GM18873 (cell line): ENCODE results near the gene CAPN3.

ENCODE experiments used
- ATAC-seq: cut with Tn5 transposase; IDR thresholded peaks from one replicate; pipeline ENCODE4 v1.9.1; 2021; ENCODE audit warnings: mild to moderate bottlenecking, moderate library complexity, moderate number of reproducible peaks; ENCODE audit not compliant: unreplicated experiment, low FRiP score

The CAPN3 gene

DNA sequence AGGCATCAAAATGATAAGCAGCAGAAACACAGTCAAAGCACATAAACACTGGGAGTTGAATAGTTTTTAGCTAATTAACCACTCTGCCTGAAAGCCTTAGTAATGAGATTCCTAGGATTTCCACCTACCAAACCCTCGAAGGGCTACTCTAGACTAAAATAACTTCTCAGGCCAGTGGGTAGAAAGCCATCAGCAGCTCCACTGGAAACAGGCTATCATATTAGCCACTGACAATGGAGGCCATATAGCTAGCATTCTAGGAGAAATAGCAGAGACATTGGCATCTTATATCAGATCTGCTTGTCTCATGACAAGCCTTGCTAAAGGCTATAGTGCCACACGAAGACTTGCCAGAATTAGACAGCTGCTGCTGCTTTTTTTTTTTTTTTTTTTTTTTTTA is 4.5 kb upstream of the CAPN3 start:
- ATAC-seq = no peak

DNA sequence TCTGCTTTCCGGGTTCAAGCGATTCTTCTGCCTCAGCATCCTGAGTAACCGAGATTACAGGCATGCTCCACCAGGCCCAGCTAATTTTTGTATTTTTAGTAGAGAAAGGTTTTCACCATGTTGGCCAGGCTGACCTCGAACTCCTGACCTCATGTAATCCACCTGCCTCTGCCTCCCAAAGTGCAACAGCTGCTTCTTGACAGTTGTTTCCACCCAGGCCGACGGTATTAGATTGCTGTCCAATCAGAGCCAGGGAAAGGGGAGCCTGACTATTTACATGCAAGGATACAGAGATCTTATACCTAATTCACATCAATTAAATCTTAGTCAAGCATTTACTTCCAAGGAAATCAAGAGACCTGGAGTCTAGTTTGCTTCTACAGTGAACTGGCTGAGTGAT is 4.0 kb upstream of the CAPN3 start:
- no peak for ATAC-seq

DNA sequence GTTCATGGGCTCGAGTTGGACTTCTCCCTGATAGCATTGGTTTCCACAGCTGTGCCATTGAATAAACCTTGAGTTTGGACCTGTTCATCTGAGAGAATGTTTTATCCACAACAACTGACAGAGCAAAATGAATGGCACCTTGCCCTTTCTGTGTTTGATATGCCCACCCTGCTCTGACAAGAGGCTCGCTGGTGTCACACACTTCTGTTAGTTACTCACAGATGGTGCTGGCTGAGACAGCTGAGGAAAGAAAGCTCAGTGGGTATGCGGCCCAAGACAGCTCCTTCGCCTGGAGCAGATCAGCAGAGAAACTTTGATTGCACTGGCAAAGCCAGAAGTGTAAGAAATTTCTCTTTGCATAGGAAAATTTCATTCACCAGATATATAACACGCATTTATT is 2.5 kb upstream of the CAPN3 start:
- ATAC-seq = no peak

DNA sequence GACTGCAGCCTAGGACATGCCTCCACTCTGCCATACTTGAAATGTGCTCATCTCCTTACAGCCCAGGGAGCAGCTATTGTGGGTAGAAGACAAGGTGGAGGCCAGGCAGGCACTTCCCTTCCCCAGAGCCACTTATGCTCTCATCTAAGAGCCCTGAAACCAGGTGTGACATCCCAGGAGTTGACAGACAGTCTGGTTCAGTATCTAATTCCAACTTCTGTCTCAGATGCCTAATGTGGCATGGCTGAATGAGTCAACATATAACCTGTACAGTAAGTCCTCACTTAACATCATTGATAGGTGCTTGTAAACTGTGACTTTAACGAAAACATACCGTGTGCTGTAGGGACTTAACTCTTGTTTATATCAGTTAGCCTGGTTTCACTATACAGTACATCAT is 1.2 kb upstream of the CAPN3 start:
- ATAC-seq = no peak

DNA sequence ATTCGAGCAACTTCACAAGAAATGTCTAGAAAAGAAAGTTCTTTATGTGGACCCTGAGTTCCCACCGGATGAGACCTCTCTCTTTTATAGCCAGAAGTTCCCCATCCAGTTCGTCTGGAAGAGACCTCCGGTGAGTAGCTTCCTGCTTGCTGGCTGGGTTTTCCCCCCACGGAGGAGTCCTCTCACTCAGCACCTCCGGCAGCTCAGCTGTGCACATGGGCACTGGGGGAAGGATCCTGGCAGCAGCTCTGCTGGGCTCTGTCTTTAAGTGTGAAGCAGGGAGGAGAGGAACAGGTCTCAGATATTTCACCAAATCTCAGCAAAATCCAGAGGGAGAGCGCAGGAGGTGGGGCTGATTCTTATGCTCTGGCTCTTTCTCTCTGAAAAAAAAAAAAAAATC is 684 bp downstream of the CAPN3 start:
- ATAC-seq = no peak

DNA sequence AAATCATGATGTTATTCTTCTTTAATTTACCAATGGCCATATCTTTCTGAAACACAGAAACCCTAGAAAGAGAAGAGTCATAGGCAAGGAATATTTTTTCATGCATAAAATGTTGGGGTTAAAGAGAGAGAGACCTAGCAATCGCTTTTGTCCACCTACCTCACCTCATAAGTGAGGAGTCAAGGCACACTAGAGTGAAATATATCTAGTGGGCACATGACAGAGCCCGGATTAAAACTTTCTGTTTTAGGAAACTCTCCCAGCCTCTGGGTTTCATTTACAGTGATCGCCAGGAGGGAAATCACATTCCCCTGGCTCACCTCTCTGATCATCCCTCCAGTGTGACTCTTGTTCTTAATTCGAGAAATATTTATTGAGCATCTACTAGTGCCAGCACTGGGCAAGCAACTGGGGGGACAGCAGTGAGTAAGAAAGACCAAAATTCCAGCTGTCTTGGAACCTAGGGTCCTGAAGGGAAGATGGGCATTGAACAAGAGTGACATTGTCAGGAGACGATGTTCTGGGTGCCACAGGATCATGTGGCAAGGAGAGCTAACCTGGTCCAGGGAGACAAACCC is 1.3 kb downstream of the CAPN3 start:
- ATAC-seq = no peak

DNA sequence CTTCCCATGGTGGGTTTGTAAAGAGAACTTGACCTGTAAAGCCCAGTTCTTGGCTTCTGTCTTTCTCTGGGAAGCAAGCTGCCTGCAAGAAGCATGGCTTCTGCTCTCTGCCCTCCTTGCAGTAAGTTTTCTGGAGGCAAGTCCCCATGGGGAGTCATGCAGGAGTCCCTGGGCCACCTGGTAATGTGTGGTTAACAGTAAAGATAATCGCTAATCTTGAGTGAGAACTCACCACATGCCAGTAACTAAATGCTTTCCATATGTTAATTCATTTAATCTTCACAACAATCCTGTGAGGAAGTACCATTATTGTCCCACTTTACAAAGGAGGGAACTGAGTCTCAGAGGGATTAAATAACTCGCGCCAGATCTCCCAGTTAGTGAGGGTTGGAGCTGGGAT is 4.2 kb downstream of the CAPN3 start:
- no peak for ATAC-seq

DNA sequence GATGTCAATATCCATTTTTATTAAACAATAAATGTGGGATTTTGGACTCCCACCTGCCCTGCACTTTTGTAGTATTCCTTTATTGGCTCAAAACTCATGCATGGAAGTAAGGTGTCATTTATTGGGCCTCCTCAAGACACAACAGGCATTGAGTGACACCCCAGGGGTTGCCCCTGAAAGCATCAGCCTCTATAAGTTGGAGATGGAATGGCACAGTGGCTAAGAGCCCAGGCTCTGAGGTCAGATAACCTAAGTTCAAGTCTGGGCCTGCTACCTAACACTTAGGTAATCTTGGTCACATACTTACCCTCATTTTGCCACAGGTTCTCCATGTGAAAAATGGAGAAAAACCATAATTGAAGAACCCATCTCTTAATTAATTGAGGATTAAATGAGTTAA is 4.6 kb downstream of the CAPN3 start:
- no peak for ATAC-seq

DNA sequence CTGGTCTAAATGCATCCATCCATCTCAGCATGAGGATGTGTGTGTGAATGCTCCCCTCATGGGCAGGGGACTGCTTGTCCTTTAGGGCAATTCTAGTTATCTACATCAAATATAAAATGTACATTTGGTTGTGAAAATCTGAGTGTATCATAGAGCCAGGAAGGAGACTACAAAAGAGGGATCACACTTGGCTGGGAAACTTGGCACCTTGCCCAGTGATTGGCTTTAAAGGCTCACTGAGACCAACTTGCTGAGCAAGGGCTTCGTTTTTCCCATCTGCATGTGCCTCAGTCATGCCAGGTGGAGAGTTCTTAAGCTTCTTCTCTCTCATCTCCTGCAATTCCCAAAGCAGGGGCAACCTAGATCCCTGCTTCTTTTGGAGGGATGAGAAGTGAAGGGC is 5.2 kb downstream of the CAPN3 start:
- ATAC-seq = no peak

DNA sequence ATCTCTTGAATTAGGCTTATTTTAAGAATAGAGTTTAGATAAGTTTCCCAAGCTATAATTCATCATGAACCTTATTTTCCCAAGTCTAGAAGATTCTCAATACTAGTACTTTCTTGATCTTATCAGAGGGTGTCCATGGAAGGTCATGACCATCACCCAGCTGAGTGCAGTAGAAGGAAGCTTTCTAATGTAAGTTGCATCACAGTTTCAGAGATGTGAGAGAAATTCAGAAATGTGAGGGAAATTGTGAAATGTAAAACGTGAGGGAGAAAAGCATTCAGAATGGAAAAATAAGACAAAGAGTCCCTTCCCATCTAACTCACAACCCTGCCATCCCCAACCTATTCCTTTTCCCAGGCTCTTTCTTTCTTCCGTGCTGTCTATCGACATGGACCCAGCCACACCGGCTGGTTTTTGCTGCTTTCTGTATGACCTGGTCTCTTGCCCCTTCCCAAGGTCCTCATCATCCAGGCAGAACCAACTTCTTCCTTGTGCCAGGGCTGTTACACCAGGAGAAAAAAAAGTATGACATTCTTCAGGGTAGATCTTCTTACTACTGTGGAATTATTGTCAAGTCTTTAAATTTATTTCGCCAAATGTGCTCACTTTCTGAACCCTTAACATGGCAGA is 6.7 kb downstream of the CAPN3 start:
- ATAC-seq = no peak

DNA sequence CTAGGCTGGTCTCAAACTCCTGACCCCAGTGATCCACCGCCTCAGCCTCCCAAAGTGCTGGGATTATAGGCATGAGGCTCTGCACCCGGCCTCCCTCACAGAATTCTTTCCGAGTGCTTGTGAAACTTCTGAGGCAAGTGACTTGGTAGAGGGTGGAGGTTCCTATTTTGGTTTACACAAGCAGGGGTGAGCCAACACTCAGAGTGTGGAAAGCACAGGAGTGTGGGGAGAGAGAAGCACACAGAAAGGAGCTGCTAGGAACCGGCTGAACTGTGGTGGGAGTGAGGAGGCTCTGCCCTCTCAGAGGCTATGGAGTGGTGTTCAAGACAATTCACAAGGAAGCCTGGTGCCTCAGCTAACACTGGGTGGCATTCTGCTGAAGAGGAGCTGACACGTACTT is 7.7 kb downstream of the CAPN3 start:
- no peak for ATAC-seq

DNA sequence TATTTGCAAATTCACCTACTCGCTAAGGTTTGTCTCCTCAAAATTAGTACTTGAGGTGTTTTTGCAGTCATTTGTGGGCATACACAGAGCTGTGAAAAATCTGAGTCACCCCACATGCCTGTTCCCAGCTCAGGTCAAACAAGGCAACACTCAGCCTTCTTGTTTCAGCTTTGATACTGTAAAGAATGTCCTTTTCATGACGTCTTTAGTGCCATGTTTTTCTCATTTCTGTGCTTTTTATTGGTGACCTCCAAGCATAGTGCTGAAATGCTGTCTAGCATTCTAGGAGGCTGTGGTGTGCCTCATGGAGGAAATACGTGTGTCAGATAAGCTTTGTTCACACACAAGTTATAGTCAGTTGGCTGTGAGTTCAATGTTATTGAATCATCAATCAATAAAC is 8.8 kb downstream of the CAPN3 start:
- no peak for ATAC-seq

DNA sequence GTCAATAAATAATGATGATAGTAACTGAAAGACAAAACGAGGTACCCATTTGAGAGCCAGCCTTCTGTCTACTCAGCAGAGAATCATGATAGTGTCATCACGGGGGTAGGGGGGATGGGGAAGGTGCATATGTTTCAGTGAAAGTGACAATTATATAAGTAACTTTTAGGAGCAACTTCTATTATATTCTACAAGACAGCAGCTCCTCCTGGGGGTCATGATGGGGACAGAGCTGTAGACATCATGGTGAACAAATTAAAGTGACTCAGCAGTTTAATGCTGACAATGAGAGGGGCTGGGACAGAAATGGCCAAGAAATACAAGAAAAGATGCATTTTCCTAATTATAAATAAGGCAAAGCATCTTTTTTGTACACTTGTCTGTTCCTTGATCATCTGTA is 11.8 kb downstream of the CAPN3 start:
- ATAC-seq = no peak

DNA sequence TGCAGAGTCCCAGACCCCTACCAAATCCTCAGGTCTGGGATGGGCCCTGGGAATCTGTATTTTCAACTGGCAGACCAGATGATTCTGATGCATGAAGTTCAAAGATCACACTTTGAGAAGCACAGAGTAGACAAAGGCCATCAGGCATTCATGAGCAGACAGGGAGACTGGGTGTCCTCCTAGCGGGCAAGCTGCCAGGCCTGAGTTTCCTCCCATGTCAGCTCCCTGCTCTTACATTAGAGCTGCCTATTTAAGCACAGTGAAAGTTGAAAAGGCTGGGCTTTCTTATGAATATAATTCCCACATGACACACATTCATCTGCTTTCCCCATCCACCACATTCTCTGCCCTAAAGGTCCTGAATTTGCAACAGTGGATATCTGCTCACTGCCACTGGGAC is 14.0 kb downstream of the CAPN3 start:
- no peak for ATAC-seq

DNA sequence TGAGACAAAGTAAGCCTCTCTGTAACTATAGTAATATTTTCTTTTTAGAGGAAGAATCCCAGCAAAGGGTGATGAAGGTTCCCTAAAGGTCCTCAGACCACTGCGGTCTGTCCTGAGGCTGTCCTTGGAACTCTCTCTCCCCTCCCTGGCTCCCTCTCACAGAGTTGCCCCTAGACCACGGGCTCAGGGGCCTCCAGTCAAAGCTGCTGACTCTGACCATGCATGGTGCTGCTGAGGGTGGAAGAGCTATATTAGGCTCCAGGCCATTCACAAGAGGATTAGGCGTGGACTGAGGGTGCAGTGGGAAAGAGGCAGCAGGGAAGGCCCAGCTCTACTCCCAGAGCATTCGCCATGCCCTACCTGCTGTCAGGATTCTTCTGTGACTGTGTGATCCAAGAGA is 14.6 kb downstream of the CAPN3 start:
- no peak for ATAC-seq

DNA sequence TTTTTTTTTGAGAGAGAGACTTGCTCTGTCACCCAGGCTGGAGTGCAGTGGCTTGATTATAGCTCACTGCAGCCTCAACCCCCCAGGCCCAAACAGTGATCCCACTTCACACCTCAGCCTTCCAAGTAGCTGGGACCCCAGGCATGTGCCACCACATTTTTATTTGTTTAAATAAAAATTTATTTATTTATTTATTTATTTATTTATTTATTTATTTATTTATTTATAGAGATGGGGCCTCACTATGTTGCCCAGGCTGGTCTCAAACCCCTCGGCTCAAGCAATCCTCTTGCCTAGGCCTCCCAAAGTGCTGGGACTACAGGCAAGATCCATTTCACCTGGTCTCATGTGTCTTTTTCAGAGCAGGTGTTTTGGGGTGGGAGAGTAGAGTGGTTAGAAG is 15.5 kb downstream of the CAPN3 start:
- no peak for ATAC-seq

DNA sequence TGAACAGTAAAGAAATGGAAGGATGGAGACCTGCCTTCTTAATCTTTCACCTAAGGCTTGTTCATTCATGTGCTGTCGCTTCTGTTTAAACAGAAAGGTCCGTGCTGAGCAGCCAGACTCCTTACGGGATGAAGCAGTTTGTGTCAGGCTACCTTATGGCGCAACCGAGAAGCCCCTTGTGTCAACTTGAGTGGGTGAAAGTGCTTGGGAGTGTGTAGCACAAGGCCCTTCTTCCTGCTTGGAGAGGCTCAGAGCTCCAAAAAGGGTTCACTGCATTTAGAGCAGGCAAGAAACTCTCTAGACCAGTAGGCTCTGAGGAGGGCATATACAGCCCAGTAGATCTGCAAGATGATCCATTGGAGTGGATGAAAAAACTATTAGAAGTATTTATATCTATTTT is 16.0 kb downstream of the CAPN3 start:
- no peak for ATAC-seq

DNA sequence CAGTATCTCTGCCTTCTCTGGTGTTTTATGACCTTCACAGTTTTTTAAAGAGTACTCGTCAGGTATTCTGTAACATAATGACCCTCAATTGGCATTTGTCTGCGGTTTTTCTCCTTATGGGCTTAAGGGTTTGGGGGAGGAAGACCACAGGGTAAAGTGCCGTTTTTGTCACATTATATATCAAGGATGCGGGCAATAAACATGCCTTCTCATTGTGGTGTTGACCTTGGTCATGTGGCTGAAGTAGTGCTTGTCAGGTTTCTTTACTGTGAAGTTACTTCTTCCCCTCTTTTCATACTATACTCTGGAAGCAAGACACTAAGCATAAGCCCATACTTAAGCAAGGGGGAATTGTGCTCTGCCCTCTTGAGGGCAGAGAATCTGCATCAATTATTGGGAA is 16.6 kb downstream of the CAPN3 start:
- no peak for ATAC-seq

DNA sequence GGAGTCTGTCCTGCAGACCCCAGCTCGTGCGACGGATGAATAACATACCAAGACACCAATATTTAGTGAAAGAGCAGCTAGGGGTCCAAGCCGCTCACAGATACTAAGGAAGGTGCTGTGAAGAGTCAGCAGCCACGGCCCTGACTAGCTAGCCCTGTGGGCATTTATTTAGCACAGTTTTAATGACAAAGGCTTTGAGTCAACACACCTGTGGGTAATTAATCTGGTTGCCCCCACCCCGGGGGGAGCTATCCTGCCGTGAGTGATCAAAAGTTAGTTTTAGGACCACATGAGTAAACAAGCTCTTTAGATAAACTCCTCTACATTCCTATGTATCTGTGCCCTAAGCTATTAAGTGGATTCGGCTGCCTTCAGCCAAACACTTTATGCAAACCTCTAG is 18.7 kb downstream of the CAPN3 start:
- ATAC-seq = no peak

DNA sequence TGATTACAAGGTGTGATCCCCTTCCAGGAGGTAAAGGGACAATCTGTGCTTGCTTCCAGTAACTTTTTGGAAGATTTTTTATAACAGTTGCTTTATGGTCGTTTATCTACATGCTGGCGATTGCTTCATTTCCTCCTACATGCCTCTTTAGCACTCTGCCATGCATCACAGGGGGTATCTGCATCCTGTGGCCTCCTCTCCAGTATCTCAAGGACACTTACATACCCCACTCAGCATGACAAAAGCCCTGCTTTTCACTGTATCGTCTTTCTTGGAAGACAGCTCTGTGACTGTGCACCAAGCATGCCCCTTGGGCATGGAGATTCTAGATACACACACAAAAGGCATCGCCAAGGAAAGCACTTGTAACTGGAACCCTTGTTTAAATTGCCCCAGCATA is 25.3 kb downstream of the CAPN3 start:
- no peak for ATAC-seq

DNA sequence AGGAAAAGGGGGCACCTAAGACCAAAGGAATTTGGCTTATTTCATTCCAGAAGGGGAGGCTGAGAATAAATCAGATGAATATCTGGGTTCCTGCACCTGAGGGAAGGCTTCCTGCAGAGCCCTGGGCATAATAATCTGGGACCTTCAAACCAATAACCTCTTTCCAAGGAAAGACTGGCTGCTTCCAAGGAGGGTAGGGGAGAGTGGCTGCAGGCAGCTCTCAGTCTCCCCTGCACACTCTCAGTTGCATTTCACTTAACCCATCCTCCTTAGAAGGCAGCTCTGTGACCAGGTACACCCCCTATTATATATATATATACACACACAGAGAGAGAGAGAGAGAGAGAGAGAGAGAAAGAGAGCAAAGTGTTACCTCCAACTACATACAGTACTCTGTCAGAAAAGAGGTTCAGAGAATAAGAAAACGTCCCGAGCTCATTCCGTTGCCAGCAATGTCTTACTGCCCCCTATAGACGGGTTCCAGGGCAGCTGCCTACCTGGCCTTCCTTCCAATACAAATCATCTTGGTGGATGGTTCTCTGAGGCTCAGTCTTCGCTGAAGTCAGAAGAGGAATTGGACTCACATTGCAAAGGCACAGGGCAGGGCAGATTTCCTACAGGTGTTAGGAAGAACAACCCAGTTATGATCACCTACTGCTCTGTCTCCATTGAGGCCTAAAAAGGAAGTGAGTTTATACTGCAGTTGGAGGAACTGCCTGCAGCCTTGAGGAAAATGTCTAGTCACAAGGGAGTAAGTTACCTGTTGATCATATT is 26.1 kb downstream of the CAPN3 start:
- ATAC-seq = no peak
